Osteoblast (primary cell): ENCODE data around the gene FLYWCH1. TPM values are rescaled to one million over a fixed set of nuclear protein-coding genes. Genes with fewer than 3 reads are reported as not detected.

Experiments used
- DNase-seq: peaks from one replicate; pipeline ENCODE4 v3.0.0; 2011; ENCODE audit warnings: low spot score, mixed read lengths; ENCODE audit not compliant: insufficient read length; ENCODE audit errors: missing footprints
- H2AFZ ChIP-seq: 2 replicates; pipeline ENCODE4 v1.6.0; 2011; ENCODE audit warnings: mild to moderate bottlenecking, low read length
- H3K27ac ChIP-seq: 2 replicates; pipeline ENCODE4 v1.5.1; 2011; ENCODE audit warnings: mild to moderate bottlenecking, low read depth, low read length, moderate library complexity
- H3K27me3 ChIP-seq: 2 replicates; pipeline ENCODE4 v1.6.0; 2012; ENCODE audit warnings: mild to moderate bottlenecking, control low read depth, inconsistent platforms, low read length, moderate library complexity; ENCODE audit not compliant: insufficient read depth
- H3K36me3 ChIP-seq: 2 replicates; pipeline ENCODE4 v1.5.1; 2011; ENCODE audit warnings: mild to moderate bottlenecking, low read length, control low read depth, moderate library complexity; ENCODE audit not compliant: insufficient read depth
- H3K4me1 ChIP-seq: 2 replicates; pipeline ENCODE4 v1.5.1; 2011; ENCODE audit warnings: mild to moderate bottlenecking, low read length, control low read depth, moderate library complexity; ENCODE audit not compliant: insufficient read depth
- H3K4me2 ChIP-seq: 2 replicates; pipeline ENCODE4 v1.6.0; 2011; ENCODE audit warnings: mild to moderate bottlenecking, low read length; ENCODE audit not compliant: insufficient read depth
- H3K4me3 ChIP-seq: fragments of 200-600 bp; sonication (generic); 3 replicates; pipeline ENCODE4 v1.5.1; 2012; ENCODE audit warnings: mild to moderate bottlenecking, low read length, inconsistent platforms; ENCODE audit not compliant: insufficient read depth
- H3K79me2 ChIP-seq: 2 replicates; pipeline ENCODE4 v1.6.0; 2012; ENCODE audit warnings: mild to moderate bottlenecking, low read length, control low read depth, inconsistent platforms; ENCODE audit not compliant: insufficient read depth
- H3K9me3 ChIP-seq: 2 replicates; pipeline ENCODE4 v1.5.1; 2011; ENCODE audit warnings: low read depth, low read length, control low read depth
- H4K20me1 ChIP-seq: 2 replicates; pipeline ENCODE4 v1.6.0; 2012; ENCODE audit warnings: mild to moderate bottlenecking, low read length, control low read depth; ENCODE audit not compliant: insufficient read depth
- CTCF ChIP-seq: IDR thresholded peaks from 2 replicates; pipeline ENCODE4 v1.5.1; 2011; ENCODE audit warnings: mild to moderate bottlenecking, low read depth, low read length, moderate library complexity; ENCODE audit errors: extremely low read depth
- total RNA-seq: library from RNA; depleted of rRNA; stranded (reverse); fragments of >200 nt; gene quantifications from 2 replicates; pipeline ENCODE4 v1.2.3, GENCODE V29; 2012

The FLYWCH1 gene
- total RNA-seq, 1 donor, result 56.5 TPM

GRCh38 chr16:2867661-2867986, 44.1 kb upstream of the FLYWCH1 start:
- Histone ChIP-seq H3K4me2 (peak overlapping the region; percentile 99), H4K20me1 (no peaks in the 10 kb centered on the region), H3K9me3 (no peaks in the 10 kb centered on the region), H3K79me2 (no peaks in the 10 kb centered on the region), H3K27me3 (no peaks in the 10 kb centered on the region), H2AFZ (peak overlapping the region; percentile 99), H3K27ac (peak overlapping the region; percentile 95), H3K4me3 (peak overlapping the region; percentile 81), H3K36me3 (no peaks in the 10 kb centered on the region), H3K4me1 (peaks cover 6% of the 10 kb centered on the region)
- TF ChIP-seq CTCF, result no peak
- DNase-seq, result no peak

- Histone ChIP-seq H3K27me3 (no peaks in the 10 kb centered on the region), H3K9me3 (no peaks in the 10 kb centered on the region), H3K4me1 (peaks cover 6% of the 10 kb centered on the region), H3K79me2 (no peaks in the 10 kb centered on the region), H3K27ac (peak overlapping the region; percentile 95), H4K20me1 (no peaks in the 10 kb centered on the region), H2AFZ (peak overlapping the region; percentile 99), H3K4me3 (peak overlapping the region; percentile 81), H3K36me3 (no peaks in the 10 kb centered on the region), H3K4me2 (peak overlapping the region; percentile 99)
- peak; percentile 98 for DNase-seq
- TF ChIP-seq CTCF, result peak; percentile 98
These were observed 43.5 kb upstream of the FLYWCH1 start for GRCh38 chr16:2867987-2868789.

- Histone ChIP-seq H2AFZ (no peak overlapping the region), H4K20me1 (no peaks in the 10 kb centered on the region), H3K27me3 (no peaks in the 10 kb centered on the region), H3K27ac (no peak overlapping the region), H3K4me2 (no peak overlapping the region), H3K36me3 (no peaks in the 10 kb centered on the region), H3K4me1 (peaks cover 6% of the 10 kb centered on the region), H3K4me3 (no peak overlapping the region), H3K79me2 (no peaks in the 10 kb centered on the region), H3K9me3 (no peaks in the 10 kb centered on the region)
- no peak for TF ChIP-seq CTCF
- DNase-seq, result peak; percentile 38
These were observed 39.8 kb upstream of the FLYWCH1 start for GRCh38 chr16:2871926-2872325.

- peak overlapping the region; percentile 36 for H2AFZ ChIP-seq
- H3K4me2 ChIP-seq, result peak overlapping the region; percentile 27
- TF ChIP-seq CTCF, result no peak
These were observed 37.5 kb upstream of the FLYWCH1 start for GRCh38 chr16:2874032-2874911.

More at GRCh38 chr16:2874032-2874911, 37.5 kb upstream of the FLYWCH1 start:
- H3K4me1 ChIP-seq, result no peaks in the 10 kb centered on the region
- no peaks in the 10 kb centered on the region for H3K36me3 ChIP-seq
- H4K20me1 ChIP-seq, result no peaks in the 10 kb centered on the region
- DNase-seq, result no peak
- H3K4me3 ChIP-seq, result no peak overlapping the region
- H3K27me3 ChIP-seq, result no peaks in the 10 kb centered on the region
- H3K9me3 ChIP-seq, result no peaks in the 10 kb centered on the region
- no peak overlapping the region for H3K27ac ChIP-seq
- H3K79me2 ChIP-seq, result no peaks in the 10 kb centered on the region
